HEK293 (cell line): ENCODE measurements around the gene JUND.

ENCODE experiments used
- CTCF ChIA-PET: fragments of 350-600 bp; formaldehyde crosslinking; extraction: SDS; loops from one replicate; lab custom pipeline; 2021; ENCODE audit warnings: antibody characterized with exemption; lab: Yijun Ruan, JAX
- POLR2A ChIA-PET: fragments of 300-600 bp; formaldehyde crosslinking; extraction: SDS; loops from one replicate; lab custom pipeline; 2020; ENCODE audit warnings: antibody characterized with exemption, inconsistent platforms; lab: Yijun Ruan, JAX
- H3K27ac ChIP-seq: fragments of 200-500 bp; sonication (Bioruptor generic); 2 replicates; pipeline ENCODE4 v1.5.1; 2014; ENCODE audit warnings: low read depth, low read length, control low read depth, inconsistent platforms; ENCODE audit errors: extremely low read depth
- H3K36me3 ChIP-seq, 2 experiments: fragments of 200-500 bp in 1 of 2; sonication (Bioruptor generic) in 1 of 2; 1 replicate in 1 of 2; 2 replicates in 1 of 2; pipeline ENCODE4 v1.5.1; 2014 to 2017; ENCODE audit warnings: inconsistent platforms in 2 of 2, low read length in 2 of 2; ENCODE audit not compliant: control insufficient read depth in 2 of 2, insufficient read depth in 1 of 2
- H3K4me1 ChIP-seq: fragments of 200-500 bp; sonication (Bioruptor generic); 2 replicates; pipeline ENCODE4 v1.5.1; 2014; ENCODE audit warnings: mild to moderate bottlenecking, low read length, inconsistent platforms; ENCODE audit not compliant: control insufficient read depth, insufficient read depth
- H3K4me3 ChIP-seq: 2 replicates; pipeline ENCODE4 v1.5.1; 2011; ENCODE audit warnings: low read depth, mild to moderate bottlenecking, control low read depth, low read length, moderate library complexity
- H3K9me3 ChIP-seq: fragments of 200-500 bp; sonication (Bioruptor generic); 2 replicates; pipeline ENCODE4 v1.5.1; 2014; ENCODE audit warnings: low read depth, low read length, inconsistent platforms; ENCODE audit not compliant: control insufficient read depth, insufficient read depth
- BCL11A ChIP-seq: fragments of 450-650 bp; formaldehyde crosslinking; IDR thresholded peaks from 2 replicates; pipeline ENCODE4 v1.5.1; 2016; ENCODE audit warnings: low read depth, missing biosample characterization, missing genetic modification characterization
- SCRT2 ChIP-seq: fragments of 450-650 bp; formaldehyde crosslinking; IDR thresholded peaks from 2 replicates; pipeline ENCODE4 v1.5.1; 2016; ENCODE audit warnings: missing biosample characterization, missing genetic modification characterization
- WT1 ChIP-seq: fragments of 450-650 bp; formaldehyde crosslinking; IDR thresholded peaks from 2 replicates; pipeline ENCODE4 v1.5.1; 2016; ENCODE audit warnings: missing biosample characterization, missing genetic modification characterization
- ZIC2 ChIP-seq: fragments of 450-650 bp; formaldehyde crosslinking; IDR thresholded peaks from 2 replicates; pipeline ENCODE4 v1.5.1; 2016; ENCODE audit warnings: missing biosample characterization, missing genetic modification characterization
- ZNF169 ChIP-seq: fragments of 450-650 bp; formaldehyde crosslinking; IDR thresholded peaks from 2 replicates; pipeline ENCODE4 v1.5.1; 2016; ENCODE audit warnings: missing biosample characterization, missing genetic modification characterization
- ZNF37A ChIP-seq: fragments of 450-650 bp; IDR thresholded peaks from 2 replicates; pipeline ENCODE4 v1.5.1; 2018; ENCODE audit warnings: missing biosample characterization, missing genetic modification characterization
- ZNF501 ChIP-seq: fragments of 450-650 bp; formaldehyde crosslinking; IDR thresholded peaks from 2 replicates; pipeline ENCODE4 v1.5.1; 2016; ENCODE audit warnings: missing biosample characterization, missing genetic modification characterization
- ZNF600 ChIP-seq: fragments of 450-650 bp; formaldehyde crosslinking; IDR thresholded peaks from 2 replicates; pipeline ENCODE4 v1.5.1; 2016; ENCODE audit warnings: missing biosample characterization, missing genetic modification characterization
- ZNF626 ChIP-seq: fragments of 450-650 bp; sonication (Bioruptor Pico); formaldehyde crosslinking; IDR thresholded peaks from 2 replicates; pipeline ENCODE4 v1.5.1; 2018; ENCODE audit warnings: missing biosample characterization, missing genetic modification characterization, inconsistent platforms
- ZNF837 ChIP-seq: fragments of 450-650 bp; formaldehyde crosslinking; IDR thresholded peaks from 2 replicates; pipeline ENCODE4 v1.5.1; 2016; ENCODE audit warnings: missing biosample characterization, missing genetic modification characterization
- ZSCAN16 ChIP-seq: fragments of 450-650 bp; formaldehyde crosslinking; IDR thresholded peaks from 2 replicates; pipeline ENCODE4 v1.5.1; 2016; ENCODE audit warnings: missing biosample characterization, missing genetic modification characterization
- TF ChIP-seq, protein P1 (sequence below): fragments of 450-650 bp; formaldehyde crosslinking; IDR thresholded peaks from 2 replicates; pipeline ENCODE4 v1.5.1; 2016; ENCODE audit warnings: missing biosample characterization, missing genetic modification characterization
- TF ChIP-seq, protein P2 (sequence below): IDR thresholded peaks from 2 replicates; pipeline ENCODE4 v1.6.1; 2011; ENCODE audit warnings: mild to moderate bottlenecking, low read depth, low read length, borderline replicate concordance
- TF ChIP-seq, protein P3 (sequence below): fragments of 450-650 bp; formaldehyde crosslinking; IDR thresholded peaks from 2 replicates; pipeline ENCODE4 v1.5.1; 2016; ENCODE audit warnings: missing biosample characterization, missing genetic modification characterization

The JUND gene

DNA sequence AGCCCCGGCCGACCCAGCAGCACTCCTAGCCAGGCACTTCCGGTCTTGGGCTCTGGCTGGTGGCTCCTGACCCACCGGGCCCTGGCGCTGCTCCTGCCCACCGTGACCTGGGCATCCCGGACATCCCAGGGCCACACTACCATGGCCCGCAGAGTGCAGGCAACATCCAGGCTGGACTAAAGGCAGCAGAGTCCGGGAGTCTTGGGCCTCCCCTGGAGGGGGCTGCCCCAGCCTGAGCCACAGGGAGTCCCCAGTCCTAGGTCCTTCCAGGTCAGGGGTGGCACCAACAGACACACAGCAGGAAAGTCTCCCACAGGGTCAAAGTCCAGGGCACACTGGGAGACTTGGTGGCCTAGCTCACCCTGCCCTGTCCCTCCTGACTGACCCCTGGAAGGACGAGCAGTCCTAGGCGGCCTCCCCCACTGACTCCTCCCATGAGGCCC, 30.7 kb upstream of the JUND start:
- TF ChIP-seq BCL11A (0 out of 2 replicates have a peak, but pooled peaks have one; percentile 24), ZNF837 (tag by site-specific recombination) (no peak), ZSCAN16 (no peak), WT1 (no peak), ZNF501 (tag by site-specific recombination) (no peak), ZNF169 (tag by site-specific recombination) (no peak), ZNF626 (no peak)
- TF ChIP-seq, protein P1, sequence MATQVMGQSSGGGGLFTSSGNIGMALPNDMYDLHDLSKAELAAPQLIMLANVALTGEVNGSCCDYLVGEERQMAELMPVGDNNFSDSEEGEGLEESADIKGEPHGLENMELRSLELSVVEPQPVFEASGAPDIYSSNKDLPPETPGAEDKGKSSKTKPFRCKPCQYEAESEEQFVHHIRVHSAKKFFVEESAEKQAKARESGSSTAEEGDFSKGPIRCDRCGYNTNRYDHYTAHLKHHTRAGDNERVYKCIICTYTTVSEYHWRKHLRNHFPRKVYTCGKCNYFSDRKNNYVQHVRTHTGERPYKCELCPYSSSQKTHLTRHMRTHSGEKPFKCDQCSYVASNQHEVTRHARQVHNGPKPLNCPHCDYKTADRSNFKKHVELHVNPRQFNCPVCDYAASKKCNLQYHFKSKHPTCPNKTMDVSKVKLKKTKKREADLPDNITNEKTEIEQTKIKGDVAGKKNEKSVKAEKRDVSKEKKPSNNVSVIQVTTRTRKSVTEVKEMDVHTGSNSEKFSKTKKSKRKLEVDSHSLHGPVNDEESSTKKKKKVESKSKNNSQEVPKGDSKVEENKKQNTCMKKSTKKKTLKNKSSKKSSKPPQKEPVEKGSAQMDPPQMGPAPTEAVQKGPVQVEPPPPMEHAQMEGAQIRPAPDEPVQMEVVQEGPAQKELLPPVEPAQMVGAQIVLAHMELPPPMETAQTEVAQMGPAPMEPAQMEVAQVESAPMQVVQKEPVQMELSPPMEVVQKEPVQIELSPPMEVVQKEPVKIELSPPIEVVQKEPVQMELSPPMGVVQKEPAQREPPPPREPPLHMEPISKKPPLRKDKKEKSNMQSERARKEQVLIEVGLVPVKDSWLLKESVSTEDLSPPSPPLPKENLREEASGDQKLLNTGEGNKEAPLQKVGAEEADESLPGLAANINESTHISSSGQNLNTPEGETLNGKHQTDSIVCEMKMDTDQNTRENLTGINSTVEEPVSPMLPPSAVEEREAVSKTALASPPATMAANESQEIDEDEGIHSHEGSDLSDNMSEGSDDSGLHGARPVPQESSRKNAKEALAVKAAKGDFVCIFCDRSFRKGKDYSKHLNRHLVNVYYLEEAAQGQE (tag by site-specific recombination), result no peak
- TF ChIP-seq, protein P2, sequence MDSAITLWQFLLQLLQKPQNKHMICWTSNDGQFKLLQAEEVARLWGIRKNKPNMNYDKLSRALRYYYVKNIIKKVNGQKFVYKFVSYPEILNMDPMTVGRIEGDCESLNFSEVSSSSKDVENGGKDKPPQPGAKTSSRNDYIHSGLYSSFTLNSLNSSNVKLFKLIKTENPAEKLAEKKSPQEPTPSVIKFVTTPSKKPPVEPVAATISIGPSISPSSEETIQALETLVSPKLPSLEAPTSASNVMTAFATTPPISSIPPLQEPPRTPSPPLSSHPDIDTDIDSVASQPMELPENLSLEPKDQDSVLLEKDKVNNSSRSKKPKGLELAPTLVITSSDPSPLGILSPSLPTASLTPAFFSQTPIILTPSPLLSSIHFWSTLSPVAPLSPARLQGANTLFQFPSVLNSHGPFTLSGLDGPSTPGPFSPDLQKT, result no peak
- TF ChIP-seq, protein P3, sequence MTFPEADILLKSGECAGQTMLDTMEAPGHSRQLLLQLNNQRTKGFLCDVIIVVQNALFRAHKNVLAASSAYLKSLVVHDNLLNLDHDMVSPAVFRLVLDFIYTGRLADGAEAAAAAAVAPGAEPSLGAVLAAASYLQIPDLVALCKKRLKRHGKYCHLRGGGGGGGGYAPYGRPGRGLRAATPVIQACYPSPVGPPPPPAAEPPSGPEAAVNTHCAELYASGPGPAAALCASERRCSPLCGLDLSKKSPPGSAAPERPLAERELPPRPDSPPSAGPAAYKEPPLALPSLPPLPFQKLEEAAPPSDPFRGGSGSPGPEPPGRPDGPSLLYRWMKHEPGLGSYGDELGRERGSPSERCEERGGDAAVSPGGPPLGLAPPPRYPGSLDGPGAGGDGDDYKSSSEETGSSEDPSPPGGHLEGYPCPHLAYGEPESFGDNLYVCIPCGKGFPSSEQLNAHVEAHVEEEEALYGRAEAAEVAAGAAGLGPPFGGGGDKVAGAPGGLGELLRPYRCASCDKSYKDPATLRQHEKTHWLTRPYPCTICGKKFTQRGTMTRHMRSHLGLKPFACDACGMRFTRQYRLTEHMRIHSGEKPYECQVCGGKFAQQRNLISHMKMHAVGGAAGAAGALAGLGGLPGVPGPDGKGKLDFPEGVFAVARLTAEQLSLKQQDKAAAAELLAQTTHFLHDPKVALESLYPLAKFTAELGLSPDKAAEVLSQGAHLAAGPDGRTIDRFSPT (tag by site-specific recombination), result 0 out of 2 replicates have a peak, but pooled peaks have one; percentile 11
- no peaks in the 10 kb centered on the region for H3K4me1 ChIP-seq
- ChIA-PET CTCF (interaction anchor here (3.3 kb wide), 1 partner anchor 33 kb away, joined by 14 read pairs; no protein-coding TSS in a partner anchor), POLR2A (interaction anchor here (0.9 to 1.5 kb wide), 2 partner anchors 19 to 30 kb away, joined by 3 read pairs; no protein-coding TSS in a partner anchor)
- peaks cover 10 to 88% of the 10 kb centered on the region in 2 experiments; a peak in 2 of 3 replicates for H3K36me3 ChIP-seq
- no peaks in the 10 kb centered on the region for H3K9me3 ChIP-seq
- no peak overlapping the region for H3K4me3 ChIP-seq
- H3K27ac ChIP-seq, result 0 out of 2 replicates have a peak overlapping the region, but pooled peaks have one; percentile 9

DNA sequence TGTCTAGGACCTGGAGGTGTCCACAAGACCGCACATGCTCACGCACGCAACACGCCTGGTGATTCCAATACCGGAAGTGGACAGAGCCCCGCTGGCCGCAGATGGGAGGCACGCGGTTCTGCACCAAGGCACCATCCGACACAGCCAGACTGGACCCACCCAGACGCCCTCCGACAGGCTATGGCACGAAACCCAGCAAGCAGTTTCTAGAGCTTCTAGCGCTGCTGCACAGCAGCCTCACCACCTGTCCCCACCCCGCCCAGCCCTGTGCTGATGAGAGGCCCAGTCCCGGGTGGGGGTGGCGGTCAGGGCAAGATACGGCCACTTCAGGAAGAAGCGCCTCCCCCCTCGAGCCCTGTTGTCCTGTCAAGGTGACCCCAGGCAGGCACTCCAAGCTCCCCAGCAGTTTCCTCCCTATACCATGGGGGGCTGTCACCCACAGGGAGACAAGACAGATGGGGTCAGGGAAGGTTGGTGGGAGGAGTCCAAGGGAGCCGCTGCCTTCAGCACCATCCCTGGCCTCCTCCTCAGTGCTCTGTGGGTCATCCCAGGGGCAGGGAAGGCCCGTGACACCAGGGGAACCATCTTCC, 30.2 kb upstream of the JUND start:
- ChIA-PET POLR2A (interaction anchor here (0.9 to 1.9 kb wide), 2 partner anchors 19 to 31 kb away, joined by 3 to 10 read pairs; partner anchors contain the start of gene JUND), CTCF (interaction anchor here (0.9 to 3.3 kb wide), 2 partner anchors 32 to 125 kb away, joined by 3 to 14 read pairs; no protein-coding TSS in a partner anchor)
- peaks cover 10 to 92% of the 10 kb centered on the region in 2 experiments; a peak in 2 of 3 replicates for H3K36me3 ChIP-seq
- H3K4me3 ChIP-seq, result no peak overlapping the region
- no peaks in the 10 kb centered on the region for H3K9me3 ChIP-seq
- no peaks in the 10 kb centered on the region for H3K4me1 ChIP-seq
- TF ChIP-seq ZNF37A (tag by site-specific recombination) (no peak), ZNF600 (tag by site-specific recombination) (peak; percentile 62), SCRT2 (tag by site-specific recombination) (0 out of 2 replicates have a peak, but pooled peaks have one; percentile 4), ZIC2 (tag by site-specific recombination) (0 out of 2 replicates have a peak, but pooled peaks have one; percentile 13)
- H3K27ac ChIP-seq, result 0 out of 2 replicates have a peak overlapping the region, but pooled peaks have one; percentile 9
